Measurements from ENCODE around the gene CWH43.
"Not testable (repeated sequence)": the region's sequence is repeated elsewhere in the genome, so short reads cannot be mapped to it uniquely, and the experiment has no call there.

The CWH43 gene

DNA sequence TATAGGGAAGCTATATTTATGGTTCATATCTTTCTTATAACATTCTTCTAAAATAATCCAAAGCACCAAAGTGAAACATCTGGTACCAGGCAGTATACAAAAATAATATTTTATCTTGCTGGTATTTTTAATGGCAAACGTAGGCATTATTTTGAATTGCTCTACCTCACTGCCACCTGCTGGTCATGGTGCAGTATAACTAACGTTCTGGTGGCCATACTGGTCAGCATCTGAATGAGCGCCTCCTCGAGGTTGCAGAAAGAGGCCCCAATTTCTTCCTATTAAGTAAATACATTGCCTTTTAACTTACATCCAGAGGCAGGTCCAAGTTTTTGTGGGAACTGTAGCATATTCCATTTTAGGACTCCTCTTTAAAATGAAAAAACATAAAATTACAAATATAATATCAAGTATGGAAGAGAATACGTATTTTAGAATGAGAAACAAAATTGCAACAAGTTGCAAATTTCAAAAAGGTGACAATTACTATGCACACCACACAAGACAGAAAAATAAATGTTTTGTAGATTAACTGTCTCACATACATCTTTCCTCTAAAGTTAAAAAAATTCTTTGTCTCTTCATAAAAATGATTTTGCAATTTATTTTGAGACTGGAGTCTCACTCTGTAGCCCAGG is 22.9 kb upstream of the CWH43 start:
- Mint-ChIP-seq H3K4me3 (no peak overlapping the region), H3K4me1 (no peaks in the 10 kb centered on the region), H3K27me3 (no peaks in the 10 kb centered on the region), H3K27ac (no peak overlapping the region), H3K9me3 (no peaks in the 10 kb centered on the region)
- DNase-seq (peak; percentile 64 to 76), ATAC-seq (peak; percentile 80)

DNA sequence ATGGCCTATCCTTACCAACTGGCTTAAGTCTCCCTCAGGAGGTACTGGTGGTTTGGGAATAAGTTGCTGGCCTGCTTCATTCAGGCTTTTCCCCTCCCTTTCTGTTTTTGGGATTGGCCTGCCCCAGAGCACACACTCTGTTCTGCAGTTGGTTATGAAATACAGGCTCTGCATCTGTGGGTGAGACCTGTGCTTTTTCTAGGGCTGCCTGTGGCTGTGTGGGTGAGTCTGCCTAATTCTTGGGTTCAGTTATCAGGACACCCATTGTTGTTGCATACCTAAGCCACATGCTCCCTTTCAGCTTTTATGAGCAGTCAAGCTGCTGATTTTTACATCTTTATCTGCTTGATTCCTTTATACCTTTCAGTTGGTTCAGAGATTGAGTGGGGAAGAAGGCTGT is 19.0 kb upstream of the CWH43 start:
- H3K27ac Mint-ChIP-seq, result no peak overlapping the region
- H3K4me1 Mint-ChIP-seq, result peaks cover 9% of the 10 kb centered on the region
- no peak for DNase-seq
- ATAC-seq, result no peak
- H3K27me3 Mint-ChIP-seq, result no peaks in the 10 kb centered on the region
- H3K9me3 Mint-ChIP-seq, result no peaks in the 10 kb centered on the region
- no peak overlapping the region for H3K4me3 Mint-ChIP-seq

DNA sequence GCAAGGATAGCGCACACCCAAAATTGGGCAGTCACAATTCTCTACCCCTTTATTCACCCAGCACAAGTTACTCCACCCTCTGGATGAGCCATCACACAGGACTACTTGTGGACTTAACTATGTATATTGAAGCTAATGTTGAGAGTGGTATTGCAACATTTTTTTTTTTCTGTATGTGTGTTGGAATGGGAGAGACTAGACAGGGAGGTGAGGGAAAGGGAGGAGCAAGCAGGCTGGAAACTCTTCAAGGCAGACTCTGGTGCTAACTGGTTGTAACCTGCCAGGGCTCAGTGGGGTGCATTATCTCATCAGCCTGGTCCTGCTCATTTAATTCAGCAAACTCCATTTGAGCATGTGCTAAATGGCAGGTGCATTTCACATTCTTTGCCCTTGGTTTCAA is 18.4 kb upstream of the CWH43 start:
- peaks cover 9% of the 10 kb centered on the region for H3K4me1 Mint-ChIP-seq
- H3K27me3 Mint-ChIP-seq, result no peaks in the 10 kb centered on the region
- DNase-seq (no peak), ATAC-seq (no peak)
- H3K9me3 Mint-ChIP-seq, result no peaks in the 10 kb centered on the region
- H3K4me3 Mint-ChIP-seq, result no peak overlapping the region
- no peak overlapping the region for H3K27ac Mint-ChIP-seq

DNA sequence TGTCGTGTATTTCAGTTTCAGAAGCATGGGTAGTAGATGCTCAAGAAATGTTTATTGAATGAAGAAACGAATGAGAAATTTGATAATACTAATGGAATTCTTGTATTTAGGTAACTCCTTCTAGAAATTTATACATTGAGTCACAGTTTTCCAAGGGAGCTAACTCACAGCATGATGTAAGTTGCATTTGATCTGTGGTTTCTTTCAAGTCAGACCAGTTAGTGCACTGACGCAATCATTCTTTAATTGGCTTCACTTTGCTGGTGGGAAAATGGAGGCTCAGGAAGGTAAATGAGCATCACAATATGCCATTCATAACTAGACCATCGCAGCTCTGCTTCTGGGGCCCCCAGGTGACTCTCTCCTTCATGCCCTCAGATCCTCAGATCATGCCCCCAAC is 17.3 kb upstream of the CWH43 start:
- Mint-ChIP-seq H3K27ac (no peak overlapping the region), H3K4me3 (no peak overlapping the region), H3K4me1 (peaks cover 9% of the 10 kb centered on the region), H3K9me3 (no peaks in the 10 kb centered on the region), H3K27me3 (peaks cover 10% of the 10 kb centered on the region)
- DNase-seq, result no peak
- no peak for ATAC-seq

DNA sequence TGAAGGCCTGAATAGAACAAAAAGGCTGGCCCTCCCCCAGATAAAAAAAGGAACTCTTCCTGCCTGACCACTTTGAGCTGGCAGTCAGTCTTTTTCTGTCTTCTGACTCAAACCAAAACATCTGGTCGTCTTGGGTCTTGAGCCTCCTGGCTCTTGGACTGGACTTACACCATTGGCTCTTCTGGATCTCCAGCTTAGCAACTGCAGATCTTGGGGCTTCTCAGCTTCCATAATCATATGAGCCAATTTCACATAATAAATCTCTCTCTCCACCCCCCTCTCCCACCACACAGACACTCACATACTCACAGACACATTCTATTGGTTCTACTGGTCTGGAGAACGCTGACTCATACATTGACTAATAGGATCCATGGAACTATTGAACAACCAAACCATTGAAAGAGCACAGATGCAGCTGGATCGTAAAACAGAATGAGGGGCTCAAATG is 15.6 kb upstream of the CWH43 start:
- no peaks in the 10 kb centered on the region for H3K9me3 Mint-ChIP-seq
- DNase-seq (no peak), ATAC-seq (no peak)
- no peak overlapping the region for H3K4me3 Mint-ChIP-seq
- peaks cover 16% of the 10 kb centered on the region for H3K4me1 Mint-ChIP-seq
- no peak overlapping the region for H3K27ac Mint-ChIP-seq
- peaks cover 18% of the 10 kb centered on the region for H3K27me3 Mint-ChIP-seq

DNA sequence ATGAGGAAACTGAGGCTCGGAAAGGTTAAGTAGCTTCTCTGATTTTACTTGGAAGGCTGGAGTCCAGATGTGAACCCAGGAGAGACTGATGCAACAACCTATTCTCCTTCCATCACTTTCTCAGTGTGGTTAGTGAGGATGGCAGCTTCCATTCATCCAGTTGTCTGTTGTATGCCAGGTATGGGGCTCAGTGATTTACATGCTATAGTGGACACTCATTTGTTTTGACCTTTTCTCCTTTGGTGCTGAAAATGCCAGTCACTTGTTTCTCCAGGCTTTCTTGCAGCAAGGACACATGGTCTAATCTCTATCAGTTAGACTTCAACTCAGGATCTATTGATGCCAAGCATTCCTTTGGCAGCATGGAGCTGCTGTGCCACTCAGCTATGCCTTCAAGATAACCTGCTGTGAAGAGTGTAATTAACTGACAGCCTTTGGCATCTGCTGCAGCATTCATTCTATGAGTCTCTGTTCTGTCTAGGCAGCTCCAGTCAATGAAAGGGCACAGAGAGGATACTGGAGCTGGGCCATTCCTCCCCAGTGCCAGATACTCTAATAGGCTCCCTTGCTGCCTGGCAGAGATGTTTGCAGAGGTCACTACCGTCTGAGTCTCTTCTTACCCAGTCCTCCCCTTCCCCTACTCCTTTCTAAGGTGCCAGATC is 11.0 kb upstream of the CWH43 start:
- H3K27ac Mint-ChIP-seq, result no peak overlapping the region
- peaks cover 16% of the 10 kb centered on the region for H3K4me1 Mint-ChIP-seq
- H3K27me3 Mint-ChIP-seq, result peaks cover 29% of the 10 kb centered on the region
- H3K4me3 Mint-ChIP-seq, result no peak overlapping the region
- no peaks in the 10 kb centered on the region for H3K9me3 Mint-ChIP-seq
- ATAC-seq (no peak), DNase-seq (no peak)

DNA sequence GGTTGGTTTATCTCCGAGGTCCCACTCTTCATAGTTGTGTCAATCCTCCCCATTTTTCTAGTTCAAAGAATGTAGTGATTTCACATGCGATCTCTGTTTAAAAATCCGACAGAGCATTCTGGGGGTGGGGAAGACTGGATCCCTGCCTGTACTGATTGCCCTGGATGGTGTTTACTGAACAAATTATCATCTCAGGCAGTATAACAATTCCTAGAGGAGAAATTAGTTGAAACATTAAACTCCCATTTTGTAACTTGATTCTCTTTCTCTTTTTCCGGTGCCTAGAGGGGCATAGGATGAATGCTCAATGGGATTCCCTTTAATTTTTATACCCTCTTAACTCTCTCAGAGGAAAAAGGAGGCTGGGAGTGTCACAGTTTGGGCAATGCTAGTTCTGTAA is 10.0 kb upstream of the CWH43 start:
- DNase-seq, result no peak
- Mint-ChIP-seq H3K4me3 (no peak overlapping the region), H3K27ac (no peak overlapping the region), H3K4me1 (peaks cover 9% of the 10 kb centered on the region), H3K27me3 (peaks cover 29% of the 10 kb centered on the region), H3K9me3 (no peaks in the 10 kb centered on the region)
- ATAC-seq, result no peak

DNA sequence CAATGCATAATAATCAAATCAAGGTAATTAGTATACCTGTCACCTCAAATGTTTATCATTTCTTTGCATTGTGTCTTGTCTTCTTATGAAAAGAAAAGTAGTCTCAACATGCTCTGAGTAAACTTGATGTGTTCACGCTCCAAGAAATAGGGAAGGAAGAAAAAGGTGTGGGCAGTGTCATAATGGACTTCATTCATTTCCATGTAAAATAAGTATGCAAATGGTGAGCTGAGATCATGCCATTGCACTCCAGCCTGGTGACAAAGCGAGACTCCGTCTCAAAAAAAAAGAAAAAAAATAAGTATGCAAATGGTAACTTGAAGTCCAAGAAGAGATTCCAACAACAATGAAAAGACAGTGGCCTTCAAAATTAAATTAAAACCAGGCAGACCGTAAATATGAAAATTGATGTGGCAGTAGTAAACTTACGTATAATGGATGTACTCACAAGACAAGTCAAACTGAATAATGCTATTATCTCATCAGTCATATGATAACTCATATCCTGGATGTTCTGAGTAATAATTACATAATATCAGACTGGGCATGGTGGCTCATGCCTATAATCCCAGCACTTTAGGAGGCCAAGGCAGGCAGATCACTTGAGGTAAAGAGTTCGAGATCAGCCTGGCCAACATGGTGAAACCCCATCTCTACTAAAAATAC is 6.0 kb upstream of the CWH43 start:
- DNase-seq, result no peak
- Mint-ChIP-seq H3K4me3 (no peak overlapping the region), H3K4me1 (peaks cover 3% of the 10 kb centered on the region), H3K9me3 (no peaks in the 10 kb centered on the region), H3K27ac (peak overlapping the region in 1 of 2 donors; percentile 79), H3K27me3 (peaks cover 40% of the 10 kb centered on the region)
- no peak for ATAC-seq

DNA sequence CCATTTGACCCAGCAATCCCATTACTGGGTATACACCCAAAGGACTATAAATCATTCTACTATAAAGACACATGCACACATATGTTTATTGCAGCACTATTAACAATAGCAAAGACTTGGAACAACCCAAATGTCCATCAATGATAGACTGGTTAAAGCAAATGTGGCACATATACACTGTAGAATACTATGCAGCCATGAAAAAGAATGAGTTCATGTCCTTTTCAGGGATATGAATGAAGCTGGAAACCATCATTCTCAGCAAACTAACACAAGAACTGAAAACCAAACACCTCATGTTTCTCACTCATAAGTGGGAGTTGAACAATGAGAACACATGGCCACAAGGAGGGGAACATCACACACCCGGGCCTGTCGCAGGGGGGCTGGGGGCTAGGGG is 2.1 kb upstream of the CWH43 start:
- not testable (repeated sequence) for DNase-seq, H3K4me3 Mint-ChIP-seq, H3K27ac Mint-ChIP-seq, H3K4me1 Mint-ChIP-seq, H3K9me3 Mint-ChIP-seq, ATAC-seq
- peaks cover 57% of the 10 kb centered on the region for H3K27me3 Mint-ChIP-seq

DNA sequence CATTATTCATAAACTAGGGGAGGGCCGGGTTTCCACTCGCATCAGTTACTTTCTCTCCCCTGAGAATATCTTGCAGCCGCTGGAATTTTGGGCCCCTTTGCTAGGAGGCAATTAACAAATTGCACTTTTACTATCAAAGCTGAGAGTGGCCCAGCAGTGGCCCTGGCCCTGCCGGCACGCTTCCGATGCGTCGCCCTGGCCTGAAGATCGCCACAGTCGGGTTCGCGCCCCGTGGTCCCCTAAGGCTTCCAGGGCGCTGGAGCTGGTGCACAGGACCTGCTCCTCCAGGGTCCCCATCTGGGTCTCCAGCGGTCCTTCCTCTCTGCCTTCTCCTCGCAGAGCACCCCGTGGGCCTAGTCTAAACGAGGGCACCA is 486 bp upstream of the CWH43 start:
- no peaks in the 10 kb centered on the region for H3K4me1 Mint-ChIP-seq
- DNase-seq (no peak), ATAC-seq (no peak)
- no peak overlapping the region for H3K27ac Mint-ChIP-seq
- no peak overlapping the region for H3K4me3 Mint-ChIP-seq
- H3K9me3 Mint-ChIP-seq, result no peaks in the 10 kb centered on the region
- peaks cover 59% of the 10 kb centered on the region for H3K27me3 Mint-ChIP-seq

DNA sequence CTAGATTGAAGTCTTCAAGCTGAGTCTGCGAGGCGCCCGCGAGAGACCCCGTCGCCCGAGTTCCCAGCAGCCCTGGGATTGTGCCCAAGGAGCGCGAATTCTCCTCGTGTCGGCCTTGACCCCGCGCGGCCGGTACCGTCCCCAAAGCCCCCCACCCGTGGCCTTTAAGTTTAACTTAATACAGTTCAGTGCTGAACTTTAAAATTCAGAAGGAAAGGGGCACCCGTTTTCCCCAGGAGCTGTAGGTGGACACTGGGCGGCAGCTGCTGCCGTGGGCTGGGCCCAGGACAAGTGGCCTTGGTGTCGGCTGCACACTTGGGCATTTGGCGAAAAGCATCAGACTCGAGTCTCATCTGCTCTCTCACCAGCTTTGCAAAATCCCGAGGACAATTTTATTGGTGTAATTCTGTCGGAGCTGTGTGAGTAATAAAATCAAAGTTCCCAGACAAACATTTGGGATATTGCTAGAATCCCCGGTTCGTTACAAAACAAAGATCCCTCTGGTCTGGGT is 634 bp downstream of the CWH43 start:
- Mint-ChIP-seq H3K27ac (no peak overlapping the region), H3K4me3 (no peak overlapping the region), H3K4me1 (no peaks in the 10 kb centered on the region), H3K9me3 (no peaks in the 10 kb centered on the region), H3K27me3 (peaks cover 64% of the 10 kb centered on the region)
- DNase-seq (no peak), ATAC-seq (no peak)

DNA sequence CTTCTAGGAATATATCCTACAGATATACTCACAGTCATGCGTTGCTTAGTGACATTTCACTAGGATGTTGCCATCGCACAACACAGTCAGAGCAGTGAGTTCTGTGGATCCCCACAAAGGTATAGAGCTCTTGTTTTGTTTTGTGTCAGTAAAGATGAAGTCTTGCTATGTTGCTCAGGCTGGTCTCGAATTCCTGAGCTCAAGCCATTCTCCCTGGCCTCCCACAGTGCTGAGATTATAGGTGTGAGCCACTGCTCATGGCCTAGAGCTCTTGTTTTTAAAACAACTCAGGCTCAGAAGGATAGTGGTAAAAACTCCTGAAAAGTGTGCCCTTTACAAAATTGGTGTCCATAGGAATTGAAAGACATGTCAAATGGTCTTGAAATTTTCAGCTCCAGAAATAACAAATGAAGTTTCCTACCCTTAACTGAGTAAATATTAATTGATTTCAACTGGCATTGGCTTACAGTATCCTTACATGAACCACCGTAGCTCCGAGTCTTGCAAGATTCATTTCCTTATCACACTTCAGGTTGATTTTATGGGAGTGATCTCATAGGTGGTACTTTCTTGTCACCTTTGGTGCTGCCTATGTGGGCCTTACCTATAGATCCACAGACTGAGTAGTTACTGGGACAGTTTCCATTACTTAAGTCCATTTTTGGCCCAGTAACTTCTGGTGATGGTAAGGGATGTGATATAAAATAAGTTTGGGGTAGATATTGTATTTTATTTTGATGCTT is 3.6 kb downstream of the CWH43 start:
- H3K27ac Mint-ChIP-seq, result no peak overlapping the region
- no peak overlapping the region for H3K4me3 Mint-ChIP-seq
- no peak for DNase-seq
- no peaks in the 10 kb centered on the region for H3K9me3 Mint-ChIP-seq
- no peak for ATAC-seq
- peaks cover 54% of the 10 kb centered on the region for H3K27me3 Mint-ChIP-seq
- no peaks in the 10 kb centered on the region for H3K4me1 Mint-ChIP-seq

DNA sequence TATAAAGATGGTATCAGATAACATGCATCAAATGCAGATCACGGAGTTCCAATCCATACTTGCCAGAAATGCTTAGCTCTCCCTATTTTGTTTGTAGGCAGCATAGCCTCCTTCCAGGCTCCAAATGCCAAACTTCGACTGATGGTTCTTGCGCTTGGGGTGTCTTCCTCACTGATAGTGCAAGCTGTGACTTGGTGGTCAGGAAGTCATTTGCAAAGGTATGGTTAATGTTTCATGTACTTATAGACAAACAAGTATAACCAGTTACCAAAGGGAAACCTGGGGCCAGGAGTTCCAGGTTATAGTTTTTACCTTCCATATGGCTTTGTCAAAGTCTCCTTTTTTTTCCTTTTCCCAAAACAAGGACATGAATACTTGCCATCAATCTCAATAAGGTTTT is 5.3 kb downstream of the CWH43 start:
- Mint-ChIP-seq H3K4me3 (no peak overlapping the region), H3K27me3 (peaks cover 56% of the 10 kb centered on the region), H3K27ac (no peak overlapping the region), H3K9me3 (no peaks in the 10 kb centered on the region), H3K4me1 (no peaks in the 10 kb centered on the region)
- DNase-seq (no peak), ATAC-seq (no peak)

DNA sequence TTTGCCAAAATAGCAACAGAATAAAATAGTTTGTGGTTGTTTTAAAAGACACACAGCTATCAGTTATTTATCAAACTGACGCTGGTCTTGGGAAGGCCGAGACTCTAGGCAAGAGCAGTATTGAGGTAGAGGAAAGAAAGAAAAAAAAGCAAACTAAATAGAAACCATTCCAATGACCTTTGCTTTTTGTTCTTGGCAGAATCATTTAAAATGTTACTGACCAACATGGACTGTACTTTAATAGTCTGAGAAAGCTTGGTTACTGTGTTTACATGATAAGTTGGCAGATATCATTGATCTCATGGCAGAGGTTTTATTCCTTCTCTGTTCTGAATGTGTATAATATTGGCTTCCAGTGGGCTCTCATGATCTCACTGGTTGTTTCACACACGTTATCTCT is 11.9 kb downstream of the CWH43 start:
- DNase-seq (no peak), ATAC-seq (no peak)
- Mint-ChIP-seq H3K9me3 (peaks cover 0 to 7% of the 10 kb centered on the region in 2 donors), H3K4me3 (no peak overlapping the region), H3K4me1 (no peaks in the 10 kb centered on the region), H3K27ac (no peak overlapping the region), H3K27me3 (peaks cover 46% of the 10 kb centered on the region)

DNA sequence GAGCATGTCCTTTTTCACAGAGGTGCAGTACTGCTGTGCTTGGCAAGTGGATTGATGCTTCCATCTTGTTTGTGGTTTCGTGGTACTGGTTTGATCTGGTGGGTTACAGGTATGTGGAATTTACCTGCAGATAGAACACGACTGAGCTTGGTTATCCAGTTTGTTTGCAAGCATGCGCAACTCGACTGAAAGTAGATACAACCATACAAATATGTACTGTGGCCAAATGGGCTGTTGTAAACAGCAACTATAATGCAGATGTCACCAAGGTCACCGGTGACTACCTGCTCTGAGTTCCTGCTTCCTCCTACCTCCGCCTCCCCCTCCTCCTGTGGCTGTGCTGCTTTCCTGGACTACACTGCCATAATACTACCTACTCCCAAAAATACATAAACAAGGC is 12.4 kb downstream of the CWH43 start:
- peaks cover 0 to 7% of the 10 kb centered on the region in 2 donors for H3K9me3 Mint-ChIP-seq

DNA sequence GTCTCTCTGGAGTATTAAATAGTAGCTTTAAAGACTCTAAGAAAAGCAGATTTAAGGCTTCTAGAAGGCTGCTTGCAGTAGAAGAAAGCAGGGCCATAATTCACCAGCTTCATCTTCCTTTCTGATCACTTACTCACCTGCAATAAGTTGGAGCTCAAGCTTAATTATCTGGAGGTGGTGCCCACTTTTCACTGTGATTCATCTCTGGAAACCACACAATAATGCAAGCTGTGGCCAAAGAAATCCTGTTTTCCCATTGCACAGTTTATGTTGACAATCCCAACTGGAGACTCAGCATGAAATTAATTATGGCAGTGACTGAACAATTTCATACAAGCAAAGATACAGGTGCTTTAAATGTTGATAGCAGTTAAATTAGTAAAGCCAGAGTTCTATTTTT is 14.7 kb downstream of the CWH43 start:
- Mint-ChIP-seq H3K9me3 (peaks cover 0 to 7% of the 10 kb centered on the region in 2 donors), H3K27me3 (peaks cover 25% of the 10 kb centered on the region), H3K4me3 (no peak overlapping the region), H3K4me1 (no peaks in the 10 kb centered on the region), H3K27ac (no peak overlapping the region)
- DNase-seq (no peak), ATAC-seq (no peak)

More for the DNA sequence above, 12.4 kb downstream of the CWH43 start:
- no peak overlapping the region for H3K27ac Mint-ChIP-seq
- peaks cover 41% of the 10 kb centered on the region for H3K27me3 Mint-ChIP-seq
- DNase-seq, result no peak
- H3K4me1 Mint-ChIP-seq, result no peaks in the 10 kb centered on the region
- no peak for ATAC-seq
- no peak overlapping the region for H3K4me3 Mint-ChIP-seq
